H1 (cell line): Measurements from ENCODE around the gene HDAC9. TPM values are rescaled to one million over a fixed set of nuclear protein-coding genes. Genes with fewer than 3 reads are reported as not detected.

ENCODE experiments used
- CTCF ChIA-PET: fragments of 300-600 bp; sonication (Branson Sonifier 250); formaldehyde crosslinking; loops from one replicate; lab custom pipeline; 2021; ENCODE audit not compliant: partially characterized antibody; lab: Charles Lee
- POLR2A ChIA-PET: fragments of 300-600 bp; sonication (Branson Sonifier 250); formaldehyde crosslinking; loops from one replicate; lab custom pipeline; 2021; ENCODE audit warnings: inconsistent platforms; ENCODE audit not compliant: partially characterized antibody; lab: Charles Lee
- DNase-seq, 2 experiments: peaks; one replicate each; pipeline versions ENCODE4 v3.0.0 to v3.0.0-alpha.2; 2010 to 2022; ENCODE audit warnings: low spot score in 2 of 2, low read depth in 1 of 2, mixed read lengths in 1 of 2
- FAIRE-seq: peaks from 2 replicates; lab custom pipeline; 2011; peaks lifted over from hg19 to GRCh38; lab: Jason Lieb, UNC
- H2AFZ ChIP-seq: 2 replicates; pipeline ENCODE4 v1.8.1; 2012; ENCODE audit warnings: low read length, inconsistent platforms
- H2AK5ac ChIP-seq: 2 replicates; pipeline ENCODE4 v1.6.1; 2013; ENCODE audit warnings: low read depth, low read length
- H2BK120ac ChIP-seq: replicated peaks from 2 replicates; pipeline ENCODE3; 2013; ENCODE audit warnings: low read depth, low read length, inconsistent platforms
- H2BK12ac ChIP-seq: 2 replicates; pipeline ENCODE4 v1.6.1; 2013; ENCODE audit warnings: low read depth, low read length
- H2BK15ac ChIP-seq: 2 replicates; pipeline ENCODE4 v1.6.1; 2013; ENCODE audit warnings: low read length
- H2BK20ac ChIP-seq: 2 replicates; pipeline ENCODE4 v1.6.1; 2013; ENCODE audit warnings: low read length
- H2BK5ac ChIP-seq: 2 replicates; pipeline ENCODE4 v1.6.1; 2013; ENCODE audit warnings: low read depth, low read length
- H3K14ac ChIP-seq: 2 replicates; pipeline ENCODE4 v1.6.1; 2013; ENCODE audit warnings: inconsistent platforms; ENCODE audit not compliant: insufficient read length
- H3K18ac ChIP-seq: 2 replicates; pipeline ENCODE4 v1.6.1; 2013; ENCODE audit warnings: low read length; ENCODE audit errors: extremely low read depth
- H3K23ac ChIP-seq: 2 replicates; pipeline ENCODE4 v1.6.1; 2013; ENCODE audit warnings: inconsistent platforms; ENCODE audit not compliant: insufficient read length
- H3K23me2 ChIP-seq: 2 replicates; pipeline ENCODE4 v1.6.1; 2013; ENCODE audit warnings: low read depth, low read length
- H3K27ac ChIP-seq: 2 replicates; pipeline ENCODE4 v1.6.1; 2011; ENCODE audit warnings: low read depth, low read length, inconsistent platforms
- H3K27me3 ChIP-seq, 4 experiments: replicated peaks in 1 of 4; 1 replicate in 1 of 4; 2 replicates in 3 of 4; pipeline versions ENCODE4 v1.6.1 to v1.8.1; 2011 to 2013; ENCODE audit warnings: low read length in 3 of 4, mild to moderate bottlenecking in 3 of 4, inconsistent platforms in 2 of 4, mixed read lengths in 2 of 4, moderate library complexity in 1 of 4; ENCODE audit not compliant: control insufficient read depth in 3 of 4, insufficient read depth in 3 of 4; ENCODE audit errors: extremely low read depth in 1 of 4
- H3K36me3 ChIP-seq, 4 experiments: 2 replicates each; pipeline versions ENCODE4 v1.6.1 to v1.8.1; 2011 to 2013; ENCODE audit warnings: mild to moderate bottlenecking in 4 of 4, low read length in 3 of 4, moderate library complexity in 2 of 4, control low read depth in 1 of 4, inconsistent platforms in 1 of 4; ENCODE audit not compliant: insufficient read depth in 4 of 4, control insufficient read depth in 2 of 4
- H3K4ac ChIP-seq: replicated peaks from 2 replicates; pipeline ENCODE3; 2013; ENCODE audit warnings: low read length, low read depth, mixed read lengths, inconsistent platforms; ENCODE audit not compliant: insufficient read length
- H3K4me1 ChIP-seq, 4 experiments: replicated peaks in 1 of 4; 1 replicate in 1 of 4; 2 replicates in 3 of 4; pipeline versions ENCODE4 v1.6.1 to v1.8.1; 2011 to 2013; ENCODE audit warnings: low read length in 3 of 4, inconsistent platforms in 2 of 4, mixed read lengths in 1 of 4; ENCODE audit not compliant: insufficient read depth in 4 of 4, control insufficient read depth in 3 of 4
- H3K4me2 ChIP-seq, 2 experiments: 2 replicates each; pipeline versions ENCODE4 v1.6.1 to v1.8.1; 2011 to 2013; ENCODE audit warnings: low read depth in 2 of 2, low read length in 2 of 2, control low read depth in 1 of 2, inconsistent platforms in 1 of 2, mild to moderate bottlenecking in 1 of 2; ENCODE audit not compliant: insufficient read depth in 1 of 2
- H3K4me3 ChIP-seq, 4 experiments: fragments of 200-600, 300-600 bp in 1 of 4; sonication (generic), shearing (Covaris generic), sonication (Bioruptor Twin) in 1 of 4; 2 replicates each; pipeline versions ENCODE4 v1.5.1 to v1.8.1; 2011 to 2016; ENCODE audit warnings: low read length in 4 of 4, low read depth in 3 of 4, control low read depth in 2 of 4, inconsistent platforms in 2 of 4, mild to moderate bottlenecking in 2 of 4, mixed read lengths in 1 of 4, moderate library complexity in 1 of 4; ENCODE audit not compliant: insufficient read depth in 2 of 4; ENCODE audit errors: extremely low read depth in 1 of 4
- H3K56ac ChIP-seq: replicated peaks from 2 replicates; pipeline ENCODE3; 2013; ENCODE audit warnings: low read depth, mild to moderate bottlenecking, mixed read lengths, low read length, inconsistent platforms; ENCODE audit not compliant: insufficient read length
- H3K79me1 ChIP-seq: 2 replicates; pipeline ENCODE4 v1.6.1; 2013; ENCODE audit warnings: low read depth, low read length, control low read depth
- H3K79me2 ChIP-seq, 2 experiments: 2 replicates each; pipeline versions ENCODE4 v1.6.1 to v1.8.1; 2012 to 2013; ENCODE audit warnings: low read length in 2 of 2, mild to moderate bottlenecking in 2 of 2, inconsistent platforms in 1 of 2; ENCODE audit not compliant: insufficient read depth in 2 of 2, control insufficient read depth in 1 of 2
- H3K9ac ChIP-seq, 4 experiments: replicated peaks in 1 of 4; 1 replicate in 1 of 4; 2 replicates in 3 of 4; pipeline versions ENCODE4 v1.6.1 to v1.8.1; 2011 to 2013; ENCODE audit warnings: low read depth in 3 of 4, low read length in 3 of 4, control low read depth in 2 of 4, mild to moderate bottlenecking in 2 of 4, moderate library complexity in 2 of 4, inconsistent platforms in 1 of 4; ENCODE audit errors: extremely low read depth in 1 of 4
- H3K9me3 ChIP-seq, 2 experiments: 2 replicates each; pipeline versions ENCODE4 v1.6.1 to v1.8.1; 2012 to 2013; ENCODE audit warnings: mild to moderate bottlenecking in 2 of 2, moderate library complexity in 2 of 2, control low read depth in 1 of 2, inconsistent platforms in 1 of 2, low read depth in 1 of 2, low read length in 1 of 2, mixed read lengths in 1 of 2; ENCODE audit not compliant: insufficient read depth in 2 of 2
- H4K20me1 ChIP-seq, 2 experiments: replicated peaks in 1 of 2; 2 replicates each; pipeline versions ENCODE3 to v1.8.1; 2011 to 2013; ENCODE audit warnings: inconsistent platforms in 2 of 2, low read length in 2 of 2, mild to moderate bottlenecking in 1 of 2; ENCODE audit not compliant: insufficient read depth in 2 of 2, control insufficient read depth in 1 of 2
- H4K5ac ChIP-seq: 2 replicates; pipeline ENCODE4 v1.6.1; 2013; ENCODE audit warnings: low read length, low read depth, mixed read lengths, inconsistent platforms; ENCODE audit not compliant: insufficient read length
- H4K8ac ChIP-seq: 2 replicates; pipeline ENCODE4 v1.8.0; 2013; ENCODE audit warnings: mild to moderate bottlenecking, moderate library complexity, low read length, inconsistent platforms; ENCODE audit not compliant: insufficient read depth; ENCODE audit errors: extremely low read depth
- H4K91ac ChIP-seq: replicated peaks from 2 replicates; pipeline ENCODE3; 2013; ENCODE audit warnings: low read length, mixed read lengths, inconsistent platforms; ENCODE audit not compliant: insufficient read length
- BCL11A ChIP-seq, 2 experiments: IDR thresholded peaks; one replicate each; pipeline ENCODE4 v1.6.1; 2011; ENCODE audit warnings: low read depth in 2 of 2, low read length in 2 of 2, mild to moderate bottlenecking in 2 of 2
- BRCA1 ChIP-seq: IDR thresholded peaks from 2 replicates; pipeline ENCODE4 v1.6.1; 2012; ENCODE audit warnings: low read depth, low read length, improper control_type of control experiment
- CBX8 ChIP-seq: fragments of 300-800, 300-1000 bp; sonication (generic); IDR thresholded peaks from 2 replicates; pipeline ENCODE4 v1.7.1; 2016; ENCODE audit warnings: low read depth, low read length, borderline replicate concordance
- CHD2 ChIP-seq: IDR thresholded peaks from 2 replicates; pipeline ENCODE4 v1.6.1; 2012; ENCODE audit warnings: low read length, improper control_type of control experiment
- EZH2 ChIP-seq: fragments of 200-600 bp; sonication (generic); IDR thresholded peaks from 2 replicates; pipeline ENCODE4 v1.7.1; 2012; ENCODE audit warnings: low read depth, mild to moderate bottlenecking, moderate library complexity, low read length, inconsistent platforms; ENCODE audit not compliant: severe bottlenecking
- HDAC2 ChIP-seq, 2 experiments: fragments of 300-600 bp in 1 of 2; sonication (generic) in 1 of 2; IDR thresholded peaks; 2 replicates each; pipeline ENCODE4 v1.6.1; 2011 to 2012; ENCODE audit warnings: low read depth in 2 of 2, low read length in 2 of 2, mild to moderate bottlenecking in 2 of 2, moderate library complexity in 2 of 2, borderline replicate concordance in 1 of 2, inconsistent platforms in 1 of 2
- HDAC6 ChIP-seq: IDR thresholded peaks from one replicate; pipeline ENCODE4 v1.7.1; 2012; ENCODE audit warnings: low read depth, mild to moderate bottlenecking, inconsistent platforms, low read length, moderate library complexity
- KDM4A ChIP-seq: IDR thresholded peaks from one replicate; pipeline ENCODE4 v1.7.1; 2012; ENCODE audit warnings: low read depth, mild to moderate bottlenecking, moderate library complexity, low read length, inconsistent platforms; ENCODE audit not compliant: severe bottlenecking
- KDM5A ChIP-seq: fragments of 200-600 bp; IDR thresholded peaks from 2 replicates; pipeline ENCODE4 v1.7.1; 2012; ENCODE audit warnings: mild to moderate bottlenecking, low read length, inconsistent platforms, mixed read lengths
- MAX ChIP-seq: IDR thresholded peaks from 2 replicates; pipeline ENCODE4 v1.6.1; 2012; ENCODE audit warnings: inconsistent platforms
- SIX5 ChIP-seq: IDR thresholded peaks from 2 replicates; pipeline ENCODE4 v1.6.1; 2011; ENCODE audit warnings: mild to moderate bottlenecking, low read depth, low read length
- SRF ChIP-seq: IDR thresholded peaks from 2 replicates; pipeline ENCODE4 v1.6.1; 2011; ENCODE audit warnings: mild to moderate bottlenecking, low read depth, low read length, moderate library complexity
- TAF7 ChIP-seq: optimal IDR thresholded peaks from 2 replicates; pipeline ENCODE3; 2011; ENCODE audit warnings: low read depth, mild to moderate bottlenecking, inconsistent platforms, low read length, moderate library complexity, borderline replicate concordance
- TEAD4 ChIP-seq: IDR thresholded peaks from 2 replicates; pipeline ENCODE4 v1.6.1; 2012; ENCODE audit warnings: low read depth, low read length, inconsistent platforms, mixed read lengths
- ZNF274 ChIP-seq: IDR thresholded peaks from 2 replicates; pipeline ENCODE4 v1.7.0; 2012; ENCODE audit warnings: low read length, borderline replicate concordance; ENCODE audit errors: extremely low read depth
- WGBS, 2 experiments: shearing (Covaris generic) in 1 of 2; methylation state at CpG; one replicate each; pipeline versions ENCODE4 v1.1.6 to v1.1.7; 2013 to 2015; ENCODE audit warnings: low lambda C conversion rate in 2 of 2, mixed read lengths in 2 of 2, inconsistent platforms in 1 of 2, low coverage in 1 of 2, missing lambda C conversion rate in 1 of 2; ENCODE audit not compliant: insufficient replicate concordance in 2 of 2, insufficient coverage in 1 of 2, insufficient read length in 1 of 2; ENCODE audit errors: extremely low coverage in 1 of 2, missing lambda C conversion rate in 1 of 2; 5-methylcytosine and 5-hydroxymethylcytosine counted together
- polyA plus RNA-seq, 7 experiments: library from polyadenylated mRNA; depleted of rRNA in 3 of 7; stranded (reverse) in 5 of 7; unstranded in 2 of 7; fragments of >200 nt in 5 of 7; fragments of 200-250 nt in 2 of 7; gene quantifications; 1 replicate in 5 of 7; 2 replicates in 1 of 7; 4 replicates in 1 of 7; pipeline versions ENCODE4 v1.2.1 to v1.2.3, GENCODE V29; 2011 to 2013; ENCODE audit warnings: missing spikeins in 2 of 7, mixed read lengths in 2 of 7
- total RNA-seq: library from RNA; stranded (reverse); fragmentation: NEBNext Ultra II Directional; extraction: Animal tissue kit (Norgen Biotek cat#: 25700); gene quantifications from 2 replicates; pipeline ENCODE4 v1.2.1, GENCODE V29; 2021

The HDAC9 gene
- total and polyA plus RNA-seq, 2 of the 8 experiments (the other 6 are each of a cell fraction or from before 2014, with no cell fraction given): 9.5 to 13.1 TPM

- H3K4ac ChIP-seq: no peak overlapping the region
- no peak overlapping the region for H4K8ac ChIP-seq
- no peak overlapping the region for H3K14ac ChIP-seq
- H4K5ac ChIP-seq: no peak overlapping the region
- 92% methylated on average over 6 of the region's 6 CpGs; no CpG with 5 or more reads in 1 of the 2 experiments for WGBS, 2 experiments
- H2AFZ ChIP-seq: no peak overlapping the region
- H3K36me3 ChIP-seq: no peaks in the 10 kb centered on the region
- no peak overlapping the region for H4K91ac ChIP-seq
- no peak overlapping the region for H3K18ac ChIP-seq
- H3K79me1 ChIP-seq: no peaks in the 10 kb centered on the region
- no peak overlapping the region for H3K9ac ChIP-seq
- H2BK12ac ChIP-seq: no peak overlapping the region
- no peak overlapping the region for H3K27ac ChIP-seq
- DNase-seq (no peak), FAIRE-seq (no peak)
- no peak overlapping the region for H2AK5ac ChIP-seq
- no peak overlapping the region for H2BK20ac ChIP-seq
- no peak overlapping the region for H3K23ac ChIP-seq
- no peak overlapping the region for H2BK120ac ChIP-seq
- H3K79me2 ChIP-seq: no peaks in the 10 kb centered on the region
- no peaks in the 10 kb centered on the region for H3K27me3 ChIP-seq
- no peaks in the 10 kb centered on the region for H4K20me1 ChIP-seq
- no peaks in the 10 kb centered on the region for H3K9me3 ChIP-seq
- CTCF ChIA-PET: interaction anchor here (1.2 kb wide), 1 partner anchor 152 kb away, joined by 3 read pairs; no protein-coding TSS in a partner anchor
- H3K56ac ChIP-seq: no peak overlapping the region
- POLR2A ChIA-PET: no interaction called here
- no peaks in the 10 kb centered on the region for H3K4me1 ChIP-seq
- H3K4me3 ChIP-seq: no peak overlapping the region
- H3K4me2 ChIP-seq: no peak overlapping the region
- no peak overlapping the region for H2BK5ac ChIP-seq
- H3K23me2 ChIP-seq: no peaks in the 10 kb centered on the region
- no peak overlapping the region for H2BK15ac ChIP-seq
- TF ChIP-seq TEAD4 (no peak), HDAC6 (no peak), HDAC2 (IDR thresholded peaks at IDR 0.05; ENCODE audit: borderline replicate concordance in 1 of 2, low read depth in 2 of 2, low read length in 2 of 2) (no peak), KDM5A (no peak), CBX8 (no peak), MAX (no peak), BRCA1 (no peak), KDM4A (no peak), EZH2 (no peak), SIX5 (no peak), CHD2 (no peak), ZNF274 (no peak), TAF7 (no peak), SRF (no peak), BCL11A (IDR thresholded peaks at IDR 0.05; ENCODE audit: low read depth in 2 of 2, low read length in 2 of 2) (no peak)
Observed at GRCh38 chr7:18845700-18846099, 350.2 kb downstream of the HDAC9 start.
